Mammary epithelial cell (primary cell): Measurements from ENCODE around the gene RBM39.

Source experiments
- CTCF ChIP-seq, 2 donors: IDR thresholded peaks in 1 of 2; conservative IDR thresholded peaks in 1 of 2; 2 replicates each; pipeline ENCODE4 v1.5.1; 2011 to 2012; ENCODE audit warnings: inconsistent platforms in 2 of 2, low read length in 2 of 2, mild to moderate bottlenecking in 2 of 2, control low read depth in 1 of 2, low read depth in 1 of 2; ENCODE audit not compliant: insufficient read depth in 1 of 2; ENCODE audit errors: extremely low read depth in 1 of 2
- EZH2 ChIP-seq: IDR thresholded peaks from 2 replicates; pipeline ENCODE4 v1.6.1; 2012; ENCODE audit warnings: low read length, inconsistent platforms, borderline replicate concordance

DNA sequence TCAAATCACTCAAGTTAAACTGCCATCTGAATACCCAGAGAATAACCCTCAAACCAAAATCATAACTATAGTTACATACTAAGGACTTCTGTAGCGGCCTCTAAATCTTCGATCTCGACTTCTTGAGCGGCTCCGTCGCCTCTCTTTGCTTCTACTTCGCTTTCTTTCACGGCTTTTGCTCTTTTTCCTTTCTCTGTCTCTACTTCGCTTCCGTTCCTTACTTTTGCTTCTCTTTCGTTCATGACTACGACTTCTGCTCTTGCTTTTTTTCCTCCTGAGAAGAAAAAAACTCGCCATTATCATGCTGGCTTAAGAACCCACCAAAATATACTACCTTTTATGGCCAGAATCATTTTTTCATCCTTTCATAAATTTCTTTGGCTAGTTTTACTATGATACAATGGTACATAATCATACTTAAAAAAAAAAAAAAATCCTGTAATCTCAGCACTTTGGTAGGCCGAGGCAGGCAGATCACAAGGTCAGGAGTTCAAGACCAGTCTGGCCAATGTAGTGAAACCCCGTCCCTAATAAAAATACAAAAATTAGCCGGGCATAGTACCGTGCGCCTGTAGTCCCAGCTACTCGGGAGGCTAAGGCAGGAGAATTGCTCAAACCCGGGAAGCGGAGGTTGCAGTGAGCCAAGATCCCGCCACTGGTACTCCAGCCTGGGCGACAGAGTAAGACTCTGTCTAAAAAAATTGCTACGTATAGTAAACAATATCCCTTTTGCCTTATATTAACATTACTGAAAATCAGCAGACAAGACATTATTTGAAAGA lies 10.0 kb downstream of the RBM39 start:
- TF ChIP-seq CTCF (conservative IDR thresholded peaks at IDR 0.05 in 1 of 2, IDR thresholded peaks at IDR 0.05 in 1 of 2; ENCODE audit: extremely low read depth in 1 of 2, insufficient read depth in 1 of 2, low read depth in 1 of 2, low read length in 2 of 2) = no peak
- TF ChIP-seq EZH2 = no peak
